GM21576 (cell line): ENCODE results near the gene UBE2D1.
"Not testable (repeated sequence)": the region's sequence is repeated elsewhere in the genome, so short reads cannot be mapped to it uniquely, and the experiment has no call there.

ENCODE experiments used
- ATAC-seq: cut with Tn5 transposase; IDR thresholded peaks from one replicate; pipeline ENCODE4 v1.9.1; 2021; ENCODE audit warnings: mild to moderate bottlenecking, moderate library complexity; ENCODE audit not compliant: unreplicated experiment

UBE2D1 gene

GRCh38 chr10:58373442-58373827 is 38.6 kb downstream of the UBE2D1 start:
- ATAC-seq, result peak; percentile 16

GRCh38 chr10:58382489-58382995 is 47.7 kb downstream of the UBE2D1 start:
- no peak for ATAC-seq

DNA sequence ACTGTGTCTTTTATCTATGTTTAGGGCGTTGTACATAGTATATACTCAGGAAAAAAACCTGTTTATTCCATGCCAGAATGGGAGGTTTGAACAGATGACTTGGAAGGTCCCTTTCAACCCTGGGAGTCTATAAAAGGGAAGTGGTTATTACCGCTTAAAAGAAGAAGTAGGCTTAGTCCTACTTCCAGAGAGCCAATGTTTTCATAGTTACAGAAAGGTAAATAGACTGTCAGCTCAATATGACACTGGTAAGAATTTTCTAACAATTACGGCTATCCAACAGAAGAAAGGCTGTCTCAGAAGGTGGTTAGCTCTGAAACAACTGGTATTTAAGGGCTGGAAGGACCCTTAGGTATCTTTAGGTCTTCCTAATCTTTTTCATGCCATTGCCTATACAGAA is 49.3 kb downstream of the UBE2D1 start:
- peak; percentile 53 for ATAC-seq

DNA sequence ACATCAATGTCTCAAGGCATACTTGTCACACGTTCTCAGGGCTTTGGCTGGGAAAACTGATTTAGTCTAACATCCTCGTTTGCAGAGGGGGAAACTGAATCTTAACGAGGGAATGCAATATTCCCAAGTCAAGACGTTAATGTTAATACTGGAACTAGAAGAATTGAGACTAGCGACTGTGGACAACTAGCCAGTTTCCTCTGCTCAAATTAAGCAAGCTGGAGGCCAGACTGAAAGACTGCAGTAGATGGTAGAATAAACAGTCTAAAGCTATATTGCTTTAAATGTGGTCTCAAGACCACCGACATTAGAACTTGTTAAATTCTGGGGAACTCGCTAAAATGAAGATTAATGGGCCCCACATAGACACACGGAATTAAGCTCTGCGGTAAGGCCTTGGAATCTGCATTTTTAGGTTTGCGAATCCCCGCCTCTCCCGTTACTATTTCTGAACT is 49.8 kb downstream of the UBE2D1 start:
- no peak for ATAC-seq

DNA sequence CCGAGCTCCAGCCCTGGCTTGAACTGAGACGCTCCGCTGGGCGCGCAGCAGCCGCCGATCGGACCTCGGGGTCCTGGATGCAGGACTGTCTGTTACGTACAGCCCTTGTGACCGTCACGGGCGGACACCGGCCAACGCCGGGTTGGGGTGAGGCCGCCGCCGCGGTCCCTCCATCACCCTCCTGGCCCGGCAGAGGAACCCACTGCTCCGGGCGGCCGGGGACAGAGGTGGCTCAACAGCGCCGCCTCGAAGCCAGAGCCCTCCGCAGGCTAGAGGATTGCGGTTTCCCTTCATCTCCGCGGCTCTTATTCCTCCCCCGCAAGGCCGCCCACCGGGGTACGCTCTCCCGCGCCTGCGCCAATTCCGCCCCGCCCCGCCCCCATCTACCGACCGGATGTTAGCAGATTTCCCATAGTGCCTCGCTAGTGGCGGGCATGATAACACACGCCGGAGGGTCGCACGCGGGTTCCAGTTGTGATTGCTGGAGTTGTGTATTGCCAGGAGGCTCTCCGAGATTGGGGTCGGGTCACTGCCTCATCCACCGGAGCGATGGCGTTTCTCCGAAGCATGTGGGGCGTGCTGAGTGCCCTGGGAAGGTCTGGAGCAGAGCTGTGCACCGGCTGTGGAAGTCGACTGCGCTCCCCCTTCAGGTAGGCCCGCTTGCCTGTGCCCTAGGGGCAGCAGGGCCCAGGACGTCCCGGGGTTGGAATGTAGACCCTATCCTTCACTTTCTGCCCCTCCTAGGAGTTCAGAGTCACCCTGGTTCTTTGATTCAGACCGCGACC is 50.4 kb downstream of the UBE2D1 start, which contains the start of gene TFAM:
TSS of gene TFAM (plus strand) at position 412 of the 785 bp plus-strand sequence. CDS start at position 550, 138 bp downstream.
- ATAC-seq, result peak; percentile 85

DNA sequence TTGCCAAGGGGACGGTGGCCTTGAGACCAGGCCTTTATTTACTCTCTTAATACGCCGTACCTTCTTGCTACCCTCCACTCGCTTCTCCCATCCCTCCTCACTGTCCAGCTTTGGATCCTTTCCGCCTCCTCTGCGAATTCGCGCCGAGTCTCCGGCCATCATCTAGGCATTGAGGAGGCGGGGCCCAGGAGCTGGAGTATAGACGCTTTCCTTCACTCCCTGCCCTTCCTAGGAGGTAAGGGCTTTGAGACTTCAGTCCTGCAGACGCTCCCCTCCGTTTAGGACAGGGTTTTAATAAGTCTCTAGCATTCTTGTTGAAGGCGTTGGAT is 50.9 kb downstream of the UBE2D1 start:
- ATAC-seq, result peak; percentile 6

GRCh38 chr10:58389024-58389423 is 54.2 kb downstream of the UBE2D1 start:
- ATAC-seq, result no peak

- no peak for ATAC-seq
These were observed 58.5 kb downstream of the UBE2D1 start for GRCh38 chr10:58393317-58393716.

DNA sequence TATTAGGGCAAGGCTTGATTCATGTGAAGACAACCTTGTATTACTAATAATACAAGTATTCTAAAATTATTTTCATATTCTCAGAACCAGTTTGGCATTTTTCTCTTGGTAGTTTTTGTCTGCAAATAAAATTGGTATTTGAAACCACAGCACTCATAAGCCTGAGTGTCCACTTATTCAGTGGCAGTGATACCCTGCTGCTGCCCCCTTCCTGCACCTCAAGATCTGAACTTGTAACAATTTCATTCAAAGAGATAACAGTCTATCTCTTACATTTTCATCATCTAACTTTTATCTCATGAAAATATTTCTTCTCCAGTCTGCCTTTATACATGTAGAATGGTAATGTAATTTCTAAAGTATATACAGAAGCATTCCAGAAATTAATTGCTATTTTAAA is 59.7 kb downstream of the UBE2D1 start:
- ATAC-seq, result no peak

- no peak for ATAC-seq
These were observed 61.3 kb downstream of the UBE2D1 start for GRCh38 chr10:58396057-58396456.

DNA sequence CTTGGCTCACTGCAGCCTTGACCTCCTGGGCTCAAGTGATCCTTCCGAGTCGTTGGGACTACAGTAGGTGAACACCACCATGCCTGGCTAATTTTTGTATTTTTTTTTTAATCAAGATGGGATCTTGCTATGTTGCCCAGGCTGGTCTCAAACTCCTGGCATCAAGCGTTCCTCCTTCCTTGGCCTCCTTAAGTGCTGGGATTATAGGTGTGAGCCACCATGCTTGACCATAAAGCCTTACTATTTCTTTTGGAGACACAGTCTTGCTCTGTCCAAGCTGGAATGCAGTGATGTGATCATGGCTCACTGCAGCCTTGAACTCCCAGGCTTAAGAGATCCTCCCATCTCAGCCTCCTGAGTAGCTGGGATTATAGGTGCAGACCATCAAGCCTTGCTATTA is 63.0 kb downstream of the UBE2D1 start:
- no peak for ATAC-seq

DNA sequence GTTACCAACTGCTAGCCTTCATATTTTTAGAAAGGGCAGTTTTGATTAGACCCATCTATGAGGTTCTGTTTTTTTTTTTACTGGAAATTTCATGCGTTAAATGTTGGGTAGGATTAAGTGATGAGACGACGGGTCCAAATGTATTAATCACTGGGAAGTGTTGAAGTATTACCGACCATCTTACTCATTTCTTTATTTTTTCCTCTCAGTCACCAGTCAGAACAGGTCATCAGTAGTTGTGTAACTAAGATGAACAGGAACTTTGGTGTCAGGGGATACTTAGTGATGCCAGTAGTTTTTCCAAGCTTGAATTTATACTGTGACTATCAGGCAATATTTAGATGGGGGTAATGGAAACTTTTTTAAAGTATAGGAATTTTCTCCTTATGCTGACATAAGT is 64.6 kb downstream of the UBE2D1 start:
- ATAC-seq, result no peak

DNA sequence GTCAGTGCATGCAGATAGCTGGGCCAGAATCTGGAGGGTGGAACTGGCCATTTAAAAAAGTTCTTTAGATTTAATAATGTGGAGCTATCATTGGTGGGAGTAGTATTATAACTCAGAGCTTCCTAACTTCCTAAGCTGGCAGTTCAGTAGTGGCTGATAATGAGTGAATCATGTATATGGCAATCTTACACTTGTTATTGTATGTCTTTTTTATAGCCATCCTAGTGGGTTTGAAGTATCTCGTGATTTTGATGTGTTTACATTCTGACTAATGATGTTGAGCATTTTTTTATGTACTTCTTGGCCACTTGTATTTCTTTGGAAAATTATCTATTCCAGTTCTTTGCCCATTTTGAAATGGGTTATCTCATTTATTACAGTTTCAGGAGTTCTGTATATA is 65.8 kb downstream of the UBE2D1 start:
- ATAC-seq, result no peak

GRCh38 chr10:58404001-58404400 is 69.2 kb downstream of the UBE2D1 start:
- ATAC-seq, result no peak

DNA sequence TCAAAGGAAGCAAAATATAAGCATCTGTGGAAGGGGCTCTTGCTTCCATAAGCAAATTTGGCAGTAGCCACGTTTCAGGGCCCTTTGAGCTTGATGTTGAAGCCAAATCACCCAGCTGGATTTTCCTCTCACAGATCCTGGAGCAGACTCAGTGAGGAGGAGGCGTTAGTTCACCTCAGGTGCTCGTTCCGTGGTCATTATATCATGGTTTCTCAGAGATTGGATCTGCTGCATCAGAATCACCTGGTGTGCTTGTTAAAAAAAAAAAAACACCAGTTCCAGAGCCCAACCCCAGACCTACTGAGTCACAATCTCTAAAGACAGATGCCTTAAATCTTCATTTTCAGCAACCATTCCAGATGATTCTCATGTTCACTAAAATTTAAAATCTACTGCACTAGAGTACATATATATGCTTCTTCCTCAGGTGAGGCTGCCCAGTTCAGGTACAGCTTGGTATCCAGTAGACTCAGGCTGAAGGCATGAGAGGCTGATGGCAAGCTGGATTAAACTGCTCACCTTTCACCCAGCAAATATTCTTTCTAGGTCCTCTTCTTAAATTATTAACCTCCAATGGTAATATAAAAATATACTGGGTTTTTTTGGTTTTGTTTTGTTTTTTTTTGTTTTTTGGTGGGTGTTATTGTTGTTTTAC is 75.3 kb downstream of the UBE2D1 start:
- ATAC-seq, result no peak

DNA sequence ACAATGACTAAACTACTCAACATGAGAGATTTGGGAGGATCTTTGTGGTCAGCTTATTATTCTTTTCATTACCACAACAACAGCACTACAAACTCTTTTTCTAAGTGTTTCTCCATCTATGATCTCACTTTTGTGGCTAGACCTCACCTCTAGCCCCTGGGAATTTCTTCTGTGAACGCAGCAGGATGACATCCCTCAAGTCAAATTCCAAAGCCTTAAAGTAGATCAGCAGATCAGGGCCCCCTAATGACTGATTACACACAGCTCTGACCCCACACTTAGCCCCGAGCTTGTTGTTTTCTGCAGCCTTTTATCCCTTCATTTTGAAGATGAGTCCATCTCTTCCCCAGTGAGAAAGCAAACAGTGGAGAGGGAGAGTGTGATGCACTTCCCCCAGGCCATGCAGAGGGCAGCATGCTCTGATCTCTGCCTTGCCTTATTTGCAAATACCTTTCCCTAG is 77.7 kb downstream of the UBE2D1 start:
- ATAC-seq, result no peak

DNA sequence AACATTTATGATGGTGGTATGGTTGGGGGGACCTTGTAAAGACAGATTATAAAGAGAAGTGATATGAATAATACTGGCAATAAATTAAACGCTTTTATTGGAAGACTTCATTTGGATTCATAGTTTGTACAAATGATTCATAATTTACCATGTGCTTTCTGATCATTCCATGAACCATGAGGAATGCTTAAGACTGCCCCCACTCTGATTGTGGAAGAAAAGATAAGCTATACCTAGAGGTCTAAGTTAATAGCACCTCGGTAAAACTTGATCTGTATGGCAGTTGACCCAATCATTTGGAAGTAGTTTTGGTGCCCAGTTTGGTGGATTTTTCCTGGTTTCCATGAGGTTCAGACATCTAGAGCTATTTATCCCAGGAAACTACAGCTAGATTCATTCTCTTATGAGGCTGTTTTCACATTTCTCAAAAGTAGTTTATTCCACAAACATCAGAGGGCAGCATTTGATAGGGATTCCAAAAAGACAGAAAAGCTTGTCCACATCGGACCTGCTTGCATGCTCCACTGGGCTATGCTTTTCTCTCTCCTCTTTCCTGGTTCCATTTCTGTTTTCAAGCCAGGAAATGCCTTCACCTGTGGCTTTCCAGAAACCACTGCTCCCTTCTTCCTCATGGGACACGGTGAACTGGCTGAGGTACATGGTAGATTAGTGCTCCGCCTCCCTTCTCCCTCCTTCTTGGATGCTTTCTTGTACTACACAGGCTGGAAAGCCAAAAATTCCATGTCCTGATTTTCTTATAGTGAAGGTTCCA is 79.7 kb downstream of the UBE2D1 start:
- ATAC-seq, result no peak

DNA sequence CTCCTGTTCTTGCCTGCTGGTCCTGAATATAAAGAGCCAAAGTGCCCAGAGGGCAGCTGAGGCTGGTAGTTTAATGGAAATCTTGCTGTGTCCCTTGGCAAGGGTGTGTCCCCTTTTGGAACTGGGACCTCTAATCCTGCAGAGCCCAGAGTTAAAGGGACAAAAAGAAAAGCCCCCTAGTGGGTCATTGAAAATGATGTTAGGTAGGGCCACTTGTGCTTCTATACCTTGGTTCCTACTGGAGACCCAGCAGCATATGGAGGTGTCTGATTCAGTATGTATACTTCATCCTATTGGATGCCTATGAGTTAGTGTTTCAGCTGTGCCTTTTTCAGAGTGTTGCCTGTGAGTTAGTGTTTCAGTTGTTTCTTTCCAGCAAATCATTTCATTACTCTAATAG is 81.0 kb downstream of the UBE2D1 start:
- no peak for ATAC-seq

GRCh38 chr10:58417902-58418301 is 83.1 kb downstream of the UBE2D1 start:
- ATAC-seq, result not testable (repeated sequence)
